Measurements from ENCODE around the gene HMGB1.
"Not testable (repeated sequence)": the region's sequence is repeated elsewhere in the genome, so short reads cannot be mapped to it uniquely, and the experiment has no call there.

The HMGB1 gene

DNA sequence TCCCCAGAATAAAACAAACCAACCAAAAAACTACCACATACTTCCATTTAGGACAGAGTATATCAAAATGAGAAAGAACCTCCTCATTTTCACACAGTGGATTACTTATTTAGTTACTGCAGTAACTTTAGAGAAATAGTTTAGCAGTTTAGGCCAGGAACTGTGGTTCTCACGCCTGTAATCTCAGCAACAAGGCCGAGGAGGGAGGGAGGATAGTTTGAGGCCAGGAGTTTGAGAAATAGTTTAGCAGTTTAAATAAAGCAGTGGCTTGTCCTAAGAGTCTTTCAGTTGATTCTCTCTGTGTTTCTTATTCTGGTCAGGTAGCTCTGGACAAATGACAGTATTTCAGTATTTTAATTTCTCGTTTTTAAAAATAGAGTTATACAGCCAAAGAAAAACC is 9.4 kb downstream of the HMGB1 start:
- TF ChIP-seq POLR2A (IDR thresholded peaks at IDR 0.05; ENCODE audit: low read depth, low read length), result no peak
- DNase-seq (ENCODE audit: insufficient read length, low spot score) (no peak), FAIRE-seq (no peak)

DNA sequence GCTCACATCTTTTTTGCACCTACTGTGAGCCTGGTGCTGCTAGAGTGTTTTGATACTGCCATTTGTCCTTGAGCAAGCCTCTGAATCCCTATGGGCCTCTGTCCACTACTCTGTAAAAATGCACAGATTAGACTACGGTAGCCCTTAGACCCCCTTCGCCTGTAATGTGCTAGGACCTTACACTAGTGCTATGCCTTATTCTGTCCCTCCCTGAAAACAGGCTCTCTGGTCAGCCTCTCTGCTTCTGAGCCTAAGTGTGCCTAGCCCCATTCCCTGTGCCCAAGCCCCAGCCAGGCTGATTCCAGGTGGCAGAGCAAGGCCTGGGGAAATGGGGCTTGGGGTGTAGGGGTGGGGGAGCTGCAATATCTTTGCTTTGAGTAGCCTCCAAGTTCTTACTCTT is 10.7 kb downstream of the HMGB1 start:
- no peak for FAIRE-seq
- no peak for TF ChIP-seq POLR2A (IDR thresholded peaks at IDR 0.05; ENCODE audit: low read depth, low read length)
- DNase-seq (ENCODE audit: insufficient read length, low spot score), result no peak

DNA sequence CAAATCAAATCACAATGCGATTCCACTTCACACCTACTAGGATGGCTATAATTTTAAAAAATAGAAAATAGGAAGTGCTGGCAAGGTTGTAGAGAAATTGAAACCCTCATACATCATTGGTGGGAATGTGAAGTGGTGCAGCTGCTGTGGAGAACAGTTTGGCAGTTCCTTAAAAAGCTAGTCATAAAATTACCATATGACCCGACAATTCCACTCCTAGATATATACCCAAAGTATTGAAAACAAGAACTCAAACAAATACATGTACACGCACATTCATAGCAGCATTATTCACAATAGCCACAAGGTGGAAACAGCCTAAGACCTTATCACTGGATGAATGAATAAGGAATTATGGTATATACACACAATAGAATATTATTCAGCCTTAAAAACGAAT is 12.0 kb downstream of the HMGB1 start:
- no peak for TF ChIP-seq POLR2A (IDR thresholded peaks at IDR 0.05; ENCODE audit: low read depth, low read length)
- DNase-seq (ENCODE audit: insufficient read length, low spot score), result no peak
- no peak for FAIRE-seq

DNA sequence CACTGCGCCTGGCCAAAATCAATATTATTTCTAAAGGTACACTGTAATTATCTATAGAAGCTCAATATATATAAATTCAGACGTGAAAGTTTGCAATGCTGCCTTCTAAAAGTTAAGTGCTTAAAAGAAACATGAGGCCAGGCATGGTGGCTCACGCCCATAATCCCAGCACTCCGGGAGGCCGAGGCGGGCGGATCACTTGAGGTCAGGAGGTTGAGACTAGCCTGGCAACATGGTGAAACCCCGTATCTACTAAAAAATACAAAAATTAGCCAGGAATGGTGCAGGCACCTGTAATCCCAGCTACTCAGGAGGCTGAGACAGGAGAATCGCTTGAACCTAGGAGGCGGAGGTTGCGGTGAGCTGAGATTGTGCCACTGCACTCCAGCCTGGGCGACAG is 14.3 kb downstream of the HMGB1 start:
- DNase-seq (ENCODE audit: insufficient read length, low spot score); FAIRE-seq: not testable (repeated sequence)

DNA sequence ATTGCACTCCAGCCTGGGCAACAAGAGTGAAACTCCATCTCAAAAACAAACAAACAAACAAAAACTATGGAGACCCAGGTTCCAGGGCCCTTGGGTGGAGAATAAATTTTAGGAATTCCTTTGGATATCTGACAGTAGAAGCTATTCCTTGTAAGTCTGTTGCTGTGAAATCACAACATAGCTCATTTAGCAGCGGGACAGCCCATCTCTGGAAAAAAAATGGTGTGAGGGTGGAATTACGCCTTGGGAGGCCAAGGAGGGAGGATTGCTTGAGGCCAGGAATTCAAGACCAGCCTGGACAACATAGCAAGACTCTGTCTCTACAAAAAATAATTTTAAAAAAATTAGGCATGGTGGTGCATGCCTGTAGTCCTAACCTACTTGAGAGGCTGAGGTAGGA is 15.7 kb downstream of the HMGB1 start:
- DNase-seq (ENCODE audit: insufficient read length, low spot score) (no peak), FAIRE-seq (no peak)
- no peak for TF ChIP-seq POLR2A (IDR thresholded peaks at IDR 0.05; ENCODE audit: low read depth, low read length)

DNA sequence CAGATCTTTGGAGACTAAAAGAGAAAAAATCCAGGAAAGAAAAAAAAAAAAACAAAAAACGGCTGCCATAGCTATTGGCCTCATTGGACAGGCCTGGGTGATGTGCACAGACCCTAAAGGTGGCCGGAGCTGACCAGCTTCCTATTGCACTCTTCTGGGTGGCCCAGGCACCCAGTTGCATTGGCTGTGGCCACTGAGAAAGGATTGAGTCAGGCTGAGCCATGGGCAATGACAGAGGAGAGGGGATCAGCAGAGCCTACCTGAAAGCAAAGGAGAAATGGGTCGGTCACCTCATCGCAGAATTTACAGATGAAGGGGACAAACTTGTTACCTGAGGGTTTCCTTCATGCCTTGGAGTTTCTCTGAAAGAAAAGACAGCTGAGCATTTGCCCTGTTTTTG is 17.3 kb downstream of the HMGB1 start:
- FAIRE-seq (no peak), DNase-seq (ENCODE audit: insufficient read length, low spot score) (no peak)
- TF ChIP-seq POLR2A (IDR thresholded peaks at IDR 0.05; ENCODE audit: low read depth, low read length), result no peak

DNA sequence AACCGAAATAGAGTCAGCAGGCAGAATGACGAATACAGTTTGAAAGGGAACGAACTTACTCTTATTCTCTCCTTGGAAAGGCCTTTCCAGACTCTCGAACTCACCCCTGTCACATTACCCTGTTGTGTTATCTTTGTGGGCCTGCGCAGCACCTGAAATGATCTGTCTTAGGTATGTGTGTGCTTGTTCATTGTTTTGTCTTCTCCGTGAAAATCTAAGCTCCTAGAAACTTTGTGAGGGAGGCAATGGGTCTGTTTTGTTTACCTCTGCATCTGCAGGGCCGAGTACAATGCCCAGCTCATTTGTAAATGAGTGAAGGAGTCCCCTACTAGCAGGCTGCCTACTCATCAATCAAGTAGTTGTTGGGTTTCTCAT is 19.6 kb downstream of the HMGB1 start:
- no peak for DNase-seq (ENCODE audit: insufficient read length, low spot score)
- TF ChIP-seq POLR2A (IDR thresholded peaks at IDR 0.05; ENCODE audit: low read depth, low read length), result no peak
- FAIRE-seq, result no peak

DNA sequence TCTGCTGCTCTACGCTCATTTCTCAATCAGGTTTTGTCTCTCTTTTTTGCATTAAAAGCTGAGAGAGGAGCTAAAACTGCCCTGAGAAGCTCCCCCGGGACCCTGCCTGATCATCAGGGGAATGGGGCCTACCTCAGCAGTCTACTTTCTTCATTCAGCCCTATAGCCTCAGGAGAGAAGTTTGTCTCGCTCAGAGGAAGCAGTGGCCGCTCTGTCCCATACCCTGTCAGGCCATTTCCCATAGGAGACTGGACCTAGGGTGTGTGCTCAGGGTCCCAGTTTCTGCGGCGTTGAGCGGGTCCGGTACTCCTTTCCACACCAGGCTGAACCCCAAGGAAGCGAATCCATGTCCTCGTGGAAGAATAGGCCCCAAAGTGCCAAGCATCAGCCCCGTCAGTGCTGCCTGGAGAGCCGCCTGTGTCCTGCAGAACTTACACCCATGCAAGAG is 21.8 kb downstream of the HMGB1 start:
- FAIRE-seq, result no peak
- no peak for DNase-seq (ENCODE audit: insufficient read length, low spot score)
- TF ChIP-seq POLR2A (IDR thresholded peaks at IDR 0.05; ENCODE audit: low read depth, low read length), result no peak

DNA sequence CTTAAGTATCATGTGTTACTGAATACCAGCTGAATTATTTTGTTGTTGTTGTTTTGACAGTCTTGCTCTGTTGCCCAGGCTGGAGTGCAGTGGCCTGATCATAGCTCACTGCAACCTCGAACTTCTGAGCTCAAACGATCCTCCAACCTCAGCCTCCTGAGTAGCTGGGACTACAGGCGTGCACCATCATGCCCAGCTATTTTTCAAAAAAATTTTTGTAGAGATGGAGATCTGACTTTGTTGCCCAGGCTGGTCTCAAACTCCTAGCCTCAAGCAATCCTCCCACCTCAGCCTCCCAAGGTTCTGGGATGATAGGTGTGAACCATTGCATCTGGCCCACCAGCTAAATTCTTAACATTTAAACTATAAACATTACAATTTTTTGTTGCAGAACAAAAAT is 22.2 kb downstream of the HMGB1 start:
- FAIRE-seq; DNase-seq (ENCODE audit: insufficient read length, low spot score): not testable (repeated sequence)

DNA sequence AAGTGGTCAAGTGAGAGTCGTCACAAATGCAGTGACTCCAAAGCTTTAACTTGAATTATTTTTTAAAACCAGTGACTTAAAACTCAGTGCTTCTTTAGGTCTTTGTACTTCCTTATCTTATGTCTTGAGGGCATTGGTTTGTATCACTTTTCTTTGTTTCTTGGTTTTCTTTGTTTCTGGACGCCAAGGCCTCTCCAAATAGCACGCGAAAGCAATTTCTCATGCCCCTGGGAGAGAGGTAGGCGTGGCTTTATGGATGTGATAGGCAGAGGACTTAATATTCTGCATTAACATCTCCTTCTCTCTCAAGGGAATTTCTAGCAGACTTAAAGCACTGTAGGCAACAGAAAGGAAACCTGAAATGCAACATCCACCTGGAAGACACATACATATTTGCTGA is 22.8 kb downstream of the HMGB1 start:
- TF ChIP-seq POLR2A (IDR thresholded peaks at IDR 0.05; ENCODE audit: low read depth, low read length), result no peak
- FAIRE-seq, result no peak
- DNase-seq (ENCODE audit: insufficient read length, low spot score), result no peak

DNA sequence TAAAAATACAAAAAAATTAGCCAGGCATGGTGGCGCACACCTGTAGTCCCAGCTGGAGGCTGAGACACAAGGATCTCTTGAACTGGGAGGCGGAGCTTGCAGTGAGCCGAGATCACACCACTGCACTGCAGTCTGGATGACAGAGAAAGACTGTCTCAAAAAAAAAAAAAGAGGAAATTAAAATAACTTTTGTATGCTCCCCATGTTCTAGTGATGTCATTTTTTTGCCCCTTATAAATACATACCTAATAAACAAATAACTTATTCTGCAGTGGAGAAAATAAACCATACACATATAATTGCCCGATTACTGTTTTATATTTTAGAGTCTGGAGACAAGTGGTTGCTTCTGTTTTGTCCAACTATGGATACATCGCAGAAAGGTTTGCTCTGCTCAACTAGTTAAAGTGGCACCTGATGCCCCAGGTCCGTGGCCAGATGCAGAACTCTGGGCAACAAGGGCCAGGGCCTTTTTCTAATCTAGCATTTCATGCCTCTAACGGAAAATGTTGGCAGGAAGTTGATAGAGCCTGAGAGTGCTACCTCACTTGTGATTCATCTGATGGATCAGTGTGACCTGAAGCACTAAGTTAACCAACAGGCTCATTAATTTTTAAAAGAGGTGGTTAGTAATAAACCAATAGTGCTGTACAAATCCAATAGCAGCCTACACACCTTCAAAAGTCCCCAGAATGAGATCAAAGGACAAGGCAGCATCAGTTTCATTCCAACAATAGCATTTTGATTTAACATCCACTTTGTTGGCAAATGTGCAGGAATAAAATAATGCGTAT is 24.6 kb downstream of the HMGB1 start:
- DNase-seq (ENCODE audit: insufficient read length, low spot score), result no peak
- no peak for FAIRE-seq

DNA sequence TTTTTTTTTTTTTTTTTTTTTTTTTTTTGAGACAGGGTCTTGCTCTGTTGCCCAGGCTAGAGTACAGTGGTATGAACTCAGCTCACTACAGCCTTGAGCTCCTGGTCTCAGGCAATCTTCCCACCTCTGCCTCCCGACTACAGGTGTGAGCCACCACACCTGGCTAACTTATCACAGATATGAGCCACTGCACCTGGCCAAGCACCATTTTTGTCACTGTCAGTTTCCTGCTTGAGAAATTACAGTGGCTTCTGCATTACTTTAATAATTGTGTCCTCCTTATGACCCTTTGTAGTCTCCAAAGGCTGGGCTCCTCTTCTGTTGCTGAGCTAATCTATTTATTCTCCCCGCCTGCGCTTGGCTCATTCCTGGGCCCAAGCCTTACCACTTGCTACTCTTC is 27.4 kb downstream of the HMGB1 start:
- DNase-seq (ENCODE audit: insufficient read length, low spot score) (no peak), FAIRE-seq (no peak)
- TF ChIP-seq POLR2A (IDR thresholded peaks at IDR 0.05; ENCODE audit: low read depth, low read length), result no peak

More for the DNA sequence above, 24.6 kb downstream of the HMGB1 start:
- TF ChIP-seq POLR2A (IDR thresholded peaks at IDR 0.05; ENCODE audit: low read depth, low read length), result no peak

DNA sequence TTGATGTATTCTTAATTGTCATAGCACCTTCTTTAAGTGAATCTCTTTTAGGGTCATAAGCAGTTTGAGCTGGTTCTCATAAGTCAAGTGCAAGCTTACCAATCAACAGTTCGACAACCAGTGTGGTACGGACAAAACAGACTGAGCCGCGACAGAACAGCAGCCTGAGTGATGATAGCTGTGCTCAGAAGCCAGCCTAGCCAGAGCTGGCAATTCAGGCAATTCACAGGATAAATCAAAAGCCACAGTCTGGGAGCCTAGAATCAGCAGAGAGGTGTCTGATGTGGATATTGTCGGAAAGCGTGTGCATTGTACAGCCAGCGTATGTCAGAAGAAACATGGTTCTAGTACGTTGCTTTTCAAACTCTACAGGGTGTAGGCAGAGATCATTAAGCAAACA is 28.6 kb downstream of the HMGB1 start:
- TF ChIP-seq POLR2A (IDR thresholded peaks at IDR 0.05; ENCODE audit: low read depth, low read length), result no peak
- FAIRE-seq (no peak), DNase-seq (ENCODE audit: insufficient read length, low spot score) (no peak)

DNA sequence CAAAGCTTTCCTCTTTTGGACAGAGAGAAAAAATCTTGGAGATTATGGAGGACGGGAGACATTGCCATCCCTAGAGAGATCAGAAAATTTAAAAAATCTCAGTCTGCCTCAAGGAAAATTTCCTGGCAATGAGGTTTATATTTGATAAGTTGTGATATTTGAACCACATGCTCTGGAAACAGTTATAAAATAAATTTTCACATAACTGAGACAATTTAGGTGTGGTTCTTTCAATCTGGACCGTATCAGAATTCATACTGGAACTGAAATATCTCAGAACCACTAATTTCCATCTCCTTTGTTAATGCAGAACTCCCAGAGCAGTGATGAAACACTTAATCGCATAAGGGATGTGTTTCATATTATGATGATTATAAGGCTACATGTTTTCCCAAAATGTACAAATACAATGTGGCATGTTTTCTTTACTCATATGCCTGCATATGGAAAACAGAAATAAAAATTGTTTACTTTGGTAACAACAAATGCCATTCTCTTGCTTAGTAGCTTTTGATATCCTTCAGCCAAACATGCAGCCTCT is 29.8 kb downstream of the HMGB1 start:
- TF ChIP-seq POLR2A (IDR thresholded peaks at IDR 0.05; ENCODE audit: low read depth, low read length), result no peak
- no peak for DNase-seq (ENCODE audit: insufficient read length, low spot score)
- no peak for FAIRE-seq

DNA sequence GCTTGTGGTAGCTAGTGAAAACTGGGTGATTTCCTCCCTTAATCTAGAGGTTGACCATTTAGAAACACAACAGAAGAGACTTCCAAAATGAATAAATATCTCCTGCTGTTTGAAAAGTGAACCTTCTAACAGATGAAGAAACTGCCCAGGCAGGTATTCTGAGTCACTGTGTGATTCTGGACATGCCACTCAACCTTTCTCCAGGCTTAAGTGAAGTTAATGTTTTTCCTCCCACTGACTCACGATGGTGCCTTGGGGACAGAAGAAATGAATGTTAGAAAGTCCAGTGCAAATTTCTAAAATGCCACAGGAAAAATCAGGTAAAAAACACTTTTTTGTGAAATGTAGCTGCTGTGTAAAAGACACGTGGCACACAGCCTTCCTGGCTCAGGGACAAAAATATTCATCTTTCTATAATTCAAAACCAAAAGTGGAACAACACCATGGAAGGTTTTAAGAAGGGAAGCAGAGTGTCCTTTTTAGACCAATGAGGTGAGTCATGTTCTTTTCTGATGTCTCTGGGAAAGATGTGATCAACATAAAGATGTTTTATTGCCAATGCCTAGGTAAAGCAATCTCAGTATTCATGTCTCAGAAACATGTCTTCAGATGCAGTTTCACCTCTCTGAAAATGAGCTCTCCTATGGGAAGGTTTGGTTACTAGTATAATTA is 34.3 kb downstream of the HMGB1 start:
- no peak for FAIRE-seq
- no peak for TF ChIP-seq POLR2A (IDR thresholded peaks at IDR 0.05; ENCODE audit: low read depth, low read length)
- DNase-seq (ENCODE audit: insufficient read length, low spot score), result no peak
